ENCODE results near the gene DYNC1LI2.
A peak's percentile ranks its signal among the peaks of the same experiment; 100 is the strongest.

Gene DYNC1LI2

GRCh38 chr16:66728117-66728787 lies 23.2 kb downstream of the DYNC1LI2 start:
- H3K4me1 ChIP-seq, result peaks cover 0 to 10% (median 8%) of the 10 kb centered on the region in 10 experiments; a peak in 14 of 20 replicates
- peaks cover 3 to 50% (median 36%) of the 10 kb centered on the region in 11 experiments; a peak in 17 of 22 replicates for H4K20me1 ChIP-seq
- H3K27me3 ChIP-seq, result no peaks in the 10 kb centered on the region
- H3K4me2 ChIP-seq, result no peak overlapping the region
- no peak overlapping the region for H3K4me3 ChIP-seq
- TF ChIP-seq Cebpa-rat (IDR thresholded peaks at IDR 0.05), result no peak
- 0 out of 22 replicates have a peak overlapping the region, but pooled peaks of 1 of the 11 experiments have one; percentile 9 for H3K9ac ChIP-seq
- no peaks in the 10 kb centered on the region for H3K9me3 ChIP-seq (replicated peaks in 1 of 11)
- no peak overlapping the region for H3K27ac ChIP-seq
- H3K36me3 ChIP-seq, result peaks cover 89 to 99% (median 95%) of the 10 kb centered on the region in 11 experiments

GRCh38 chr16:66720766-66721165 lies 30.6 kb downstream of the DYNC1LI2 start:
- Histone ChIP-seq H4K20me1 (peaks cover 0 to 14% (median 0%) of the 10 kb centered on the region in 11 experiments; a peak in 1 of 22 replicates), H3K27me3 (no peaks in the 10 kb centered on the region), H3K4me1 (no peaks in the 10 kb centered on the region), H3K9me3 (replicated peaks in 1 of 11) (no peaks in the 10 kb centered on the region), H3K9ac (no peak overlapping the region), H3K36me3 (peaks cover 70 to 85% (median 80%) of the 10 kb centered on the region in 11 experiments), H3K4me3 (no peak overlapping the region), H3K4me2 (no peak overlapping the region), H3K27ac (no peak overlapping the region)
- no peak for TF ChIP-seq Cebpa-rat (IDR thresholded peaks at IDR 0.05)

- no peaks in the 10 kb centered on the region for H3K9me3 ChIP-seq (replicated peaks in 1 of 11)
- no peak overlapping the region for H3K9ac ChIP-seq
- no peak for TF ChIP-seq Cebpa-rat (IDR thresholded peaks at IDR 0.05)
- peaks cover 55 to 70% (median 65%) of the 10 kb centered on the region in 11 experiments for H3K36me3 ChIP-seq
- no peak overlapping the region for H3K27ac ChIP-seq
- peaks cover 0 to 10% (median 4%) of the 10 kb centered on the region in 10 experiments; a peak in 9 of 20 replicates for H3K4me1 ChIP-seq
- no peak overlapping the region for H3K4me3 ChIP-seq
- H3K4me2 ChIP-seq, result no peak overlapping the region
- H3K27me3 ChIP-seq, result no peaks in the 10 kb centered on the region
- peaks cover 0 to 14% (median 0%) of the 10 kb centered on the region in 11 experiments; a peak in 1 of 22 replicates for H4K20me1 ChIP-seq
Measured at GRCh38 chr16:66719246-66719645, 32.2 kb downstream of the DYNC1LI2 start.

- H3K27ac ChIP-seq, result no peak overlapping the region
- H3K27me3 ChIP-seq, result no peaks in the 10 kb centered on the region
- peaks cover 0 to 2% (median 0%) of the 10 kb centered on the region in 11 experiments; a peak in 1 of 22 replicates for H4K20me1 ChIP-seq
- TF ChIP-seq Cebpa-rat (IDR thresholded peaks at IDR 0.05), result no peak
- H3K9me3 ChIP-seq (replicated peaks in 1 of 11), result peaks cover 0 to under 1% (median 0%) of the 10 kb centered on the region in 11 experiments; a peak in 1 of 22 replicates
- H3K9ac ChIP-seq, result no peak overlapping the region
- peaks cover 0 to 25% (median 18%) of the 10 kb centered on the region in 10 experiments; a peak in 13 of 20 replicates for H3K4me1 ChIP-seq
- H3K4me3 ChIP-seq, result no peak overlapping the region
- H3K4me2 ChIP-seq, result no peak overlapping the region
- H3K36me3 ChIP-seq, result peaks cover 40 to 55% (median 50%) of the 10 kb centered on the region in 11 experiments
Measured at GRCh38 chr16:66717776-66718175, 33.6 kb downstream of the DYNC1LI2 start.

GRCh38 chr16:66717112-66717675 lies 34.2 kb downstream of the DYNC1LI2 start:
- Histone ChIP-seq H3K4me3 (no peak overlapping the region), H3K36me3 (peaks cover 34 to 49% (median 45%) of the 10 kb centered on the region in 11 experiments), H3K9ac (no peak overlapping the region), H3K4me1 (peaks cover 0 to 27% (median 19%) of the 10 kb centered on the region in 10 experiments; a peak in 13 of 20 replicates), H3K27me3 (no peaks in the 10 kb centered on the region), H3K9me3 (replicated peaks in 1 of 11) (peaks cover under 1 to 6% (median 4%) of the 10 kb centered on the region in 11 experiments; a peak in 16 of 22 replicates), H4K20me1 (no peaks in the 10 kb centered on the region), H3K4me2 (no peak overlapping the region), H3K27ac (no peak overlapping the region)
- TF ChIP-seq Cebpa-rat (IDR thresholded peaks at IDR 0.05), result no peak

- Histone ChIP-seq H4K20me1 (no peaks in the 10 kb centered on the region), H3K27ac (peak overlapping the region in 2 of 11 experiments; percentile 7 to 56; a peak in 2 of 22 replicates)
Measured at GRCh38 chr16:66714654-66715307, 36.6 kb downstream of the DYNC1LI2 start.

GRCh38 chr16:66714062-66714461 lies 37.3 kb downstream of the DYNC1LI2 start:
- peaks cover 8 to 18% (median 14%) of the 10 kb centered on the region in 11 experiments for H3K9me3 ChIP-seq (replicated peaks in 1 of 11)
- peak overlapping the region in 5 of 11 experiments; percentile 44 to 67 (median 53); a peak in 7 of 22 replicates for H3K4me2 ChIP-seq

More at GRCh38 chr16:66714654-66715307, 36.6 kb downstream of the DYNC1LI2 start:
- no peak for TF ChIP-seq Cebpa-rat (IDR thresholded peaks at IDR 0.05)
- Histone ChIP-seq H3K36me3 (peaks cover 15 to 28% (median 22%) of the 10 kb centered on the region in 11 experiments; a peak in 20 of 22 replicates), H3K4me3 (no peak overlapping the region), H3K4me1 (peaks cover 0 to 27% (median 19%) of the 10 kb centered on the region in 10 experiments; a peak in 13 of 20 replicates), H3K9ac (peak overlapping the region in 1 of 11 experiments; percentile 2; a peak in 1 of 22 replicates), H3K9me3 (replicated peaks in 1 of 11) (peaks cover 8 to 18% (median 14%) of the 10 kb centered on the region in 11 experiments), H3K4me2 (peak overlapping the region in 1 of 11 experiments; percentile 66; a peak in 3 of 22 replicates), H3K27me3 (no peaks in the 10 kb centered on the region)

GRCh38 chr16:66713076-66713475 lies 38.3 kb downstream of the DYNC1LI2 start:
- H3K4me2 ChIP-seq, result peak overlapping the region in 7 of 11 experiments; percentile 17 to 67 (median 46); a peak in 14 of 22 replicates
- peaks cover 8 to 18% (median 14%) of the 10 kb centered on the region in 11 experiments for H3K9me3 ChIP-seq (replicated peaks in 1 of 11)
- no peaks in the 10 kb centered on the region for H3K27me3 ChIP-seq
- 0 out of 22 replicates have a peak, but pooled peaks of 1 of the 11 experiments have one; percentile 20 for TF ChIP-seq Cebpa-rat (IDR thresholded peaks at IDR 0.05)
- peaks cover 0 to 27% (median 19%) of the 10 kb centered on the region in 10 experiments; a peak in 13 of 20 replicates for H3K4me1 ChIP-seq
- H3K9ac ChIP-seq, result peak overlapping the region in 3 of 11 experiments; percentile 4 to 9 (median 6); a peak in 2 of 22 replicates
- peak overlapping the region in 2 of 11 experiments; percentile 23 to 56; a peak in 4 of 22 replicates for H3K27ac ChIP-seq
- H4K20me1 ChIP-seq, result no peaks in the 10 kb centered on the region
- H3K4me3 ChIP-seq, result no peak overlapping the region
- peaks cover 2 to 11% (median 6%) of the 10 kb centered on the region in 11 experiments; a peak in 13 of 22 replicates for H3K36me3 ChIP-seq

More at GRCh38 chr16:66714062-66714461, 37.3 kb downstream of the DYNC1LI2 start:
- Histone ChIP-seq H3K27ac (peak overlapping the region in 2 of 11 experiments; percentile 7 to 56; a peak in 4 of 22 replicates), H3K9ac (peak overlapping the region in 1 of 11 experiments; percentile 2; a peak in 1 of 22 replicates), H3K27me3 (no peaks in the 10 kb centered on the region), H3K4me1 (peaks cover 0 to 27% (median 19%) of the 10 kb centered on the region in 10 experiments; a peak in 13 of 20 replicates), H3K4me3 (no peak overlapping the region), H4K20me1 (no peaks in the 10 kb centered on the region), H3K36me3 (peaks cover 10 to 21% (median 15%) of the 10 kb centered on the region in 11 experiments; a peak in 19 of 22 replicates)
- TF ChIP-seq Cebpa-rat (IDR thresholded peaks at IDR 0.05), result no peak
